ENCODE data around the gene DMD. TPM values are rescaled to one million over a fixed set of nuclear protein-coding genes. Genes with fewer than 3 reads are reported as not detected.
A peak's percentile ranks its signal among the peaks of the same experiment; 100 is the strongest.

DMD gene
- total RNA-seq, 6 experiments from 2014 or later: 4.9 to 6.0 (median 5.5) TPM

DNA sequence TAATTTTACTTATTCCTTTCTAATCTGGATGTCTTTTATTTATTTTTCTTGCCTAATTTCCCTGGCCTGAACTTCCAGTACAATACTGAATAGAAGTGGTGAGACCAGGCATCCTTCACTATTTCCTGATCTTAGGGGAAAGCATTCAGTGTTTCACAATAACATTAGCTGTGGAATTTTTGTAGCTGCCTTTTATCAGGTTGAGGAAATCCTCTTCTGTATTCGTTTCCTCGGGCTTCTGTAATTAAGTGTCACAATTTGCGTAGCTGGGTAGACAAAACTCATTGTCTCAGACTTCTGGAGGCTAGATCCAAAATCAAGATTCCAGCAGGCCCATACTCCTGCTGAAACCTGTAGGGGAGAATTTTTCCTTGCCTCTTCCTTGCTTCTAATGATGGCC is 1541.1 kb downstream of the DMD start:
- no peaks in the 10 kb centered on the region for H3K4me1 Mint-ChIP-seq (ENCODE audit: low read depth)
- H3K27me3 Mint-ChIP-seq (ENCODE audit: insufficient read depth): no peaks in the 10 kb centered on the region
- no peak overlapping the region for H3K4me3 Mint-ChIP-seq
- TF ChIP-seq CTCF (IDR thresholded peaks at IDR 0.05): no peak
- no peaks in the 10 kb centered on the region for H3K9me3 Mint-ChIP-seq
- no peak overlapping the region for H3K27ac Mint-ChIP-seq
- H3K36me3 Mint-ChIP-seq (ENCODE audit: low read depth): no peaks in the 10 kb centered on the region
- no peak for DNase-seq

DNA sequence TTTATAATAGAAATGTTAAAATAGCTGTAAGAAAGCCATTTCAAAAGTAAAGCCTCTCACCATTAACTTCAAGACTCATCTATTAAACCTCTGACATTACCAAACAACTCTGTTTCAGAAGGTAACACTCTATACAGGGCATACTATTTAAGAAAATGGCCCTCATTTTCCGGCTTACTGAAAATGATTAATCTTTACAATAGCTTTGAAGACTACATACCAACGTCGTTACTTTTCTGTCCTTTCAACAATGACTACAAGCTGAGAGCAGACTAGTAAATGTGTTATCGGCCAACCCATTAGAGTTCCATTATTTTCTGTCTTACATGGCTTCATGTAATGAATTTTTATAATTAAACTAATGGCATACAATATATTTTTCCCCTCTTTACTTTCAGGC is 1545.9 kb downstream of the DMD start:
- peaks cover 3% of the 10 kb centered on the region; the same call in 1 of the 2 replicates for H3K27me3 Mint-ChIP-seq (ENCODE audit: insufficient read depth)
- H3K27ac Mint-ChIP-seq: no peak overlapping the region
- TF ChIP-seq CTCF (IDR thresholded peaks at IDR 0.05): no peak
- DNase-seq: no peak
- no peaks in the 10 kb centered on the region for H3K9me3 Mint-ChIP-seq
- no peaks in the 10 kb centered on the region for H3K36me3 Mint-ChIP-seq (ENCODE audit: low read depth)
- no peaks in the 10 kb centered on the region for H3K4me1 Mint-ChIP-seq (ENCODE audit: low read depth)
- H3K4me3 Mint-ChIP-seq: no peak overlapping the region

- no peak overlapping the region for H3K27ac Mint-ChIP-seq
- peaks cover 3% of the 10 kb centered on the region for H3K27me3 Mint-ChIP-seq (ENCODE audit: insufficient read depth)
- no peaks in the 10 kb centered on the region for H3K9me3 Mint-ChIP-seq
- no peak for TF ChIP-seq CTCF (IDR thresholded peaks at IDR 0.05)
- H3K4me1 Mint-ChIP-seq (ENCODE audit: low read depth): no peaks in the 10 kb centered on the region
- no peaks in the 10 kb centered on the region for H3K36me3 Mint-ChIP-seq (ENCODE audit: low read depth)
- DNase-seq: no peak
- no peak overlapping the region for H3K4me3 Mint-ChIP-seq
These were observed 1548.2 kb downstream of the DMD start for GRCh38 chrX:31663172-31663571.

DNA sequence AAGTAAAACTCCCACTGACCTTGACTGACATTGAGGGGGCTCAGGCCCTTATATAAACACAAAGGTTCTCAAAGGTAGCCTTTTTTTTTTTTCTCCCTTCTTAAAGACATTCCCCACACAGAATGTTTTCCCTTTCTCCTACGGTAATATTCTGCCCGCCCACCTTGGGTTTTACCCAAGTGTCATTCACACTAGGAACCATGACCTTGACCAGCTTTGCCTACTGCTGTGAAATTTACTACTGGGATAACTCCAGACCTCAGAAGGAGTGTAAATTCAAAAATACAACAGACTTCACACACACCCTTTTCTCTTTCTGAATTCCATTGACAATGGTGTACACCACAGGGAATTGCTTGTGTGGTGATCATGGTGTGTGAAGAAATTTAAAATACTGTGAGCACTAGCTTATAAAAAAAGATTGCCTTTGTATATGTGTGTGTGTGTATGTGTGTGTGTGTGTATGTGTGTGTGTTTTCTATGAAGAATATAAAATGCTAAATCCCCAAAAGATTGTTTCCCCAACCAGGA is 1550.0 kb downstream of the DMD start:
- peaks cover 6% of the 10 kb centered on the region for H3K4me1 Mint-ChIP-seq (ENCODE audit: low read depth)
- no peak overlapping the region for H3K27ac Mint-ChIP-seq
- no peak for DNase-seq
- no peaks in the 10 kb centered on the region for H3K9me3 Mint-ChIP-seq
- H3K36me3 Mint-ChIP-seq (ENCODE audit: low read depth): no peaks in the 10 kb centered on the region
- no peak overlapping the region for H3K4me3 Mint-ChIP-seq
- peaks cover 3% of the 10 kb centered on the region for H3K27me3 Mint-ChIP-seq (ENCODE audit: insufficient read depth)
- no peak for TF ChIP-seq CTCF (IDR thresholded peaks at IDR 0.05)

- no peaks in the 10 kb centered on the region for H3K36me3 Mint-ChIP-seq (ENCODE audit: low read depth)
- H3K27ac Mint-ChIP-seq: no peak overlapping the region
- DNase-seq: peak; percentile 11
- no peaks in the 10 kb centered on the region for H3K9me3 Mint-ChIP-seq
- H3K27me3 Mint-ChIP-seq (ENCODE audit: insufficient read depth): no peaks in the 10 kb centered on the region; the same call in 1 of the 2 replicates
- peak; percentile 76 for TF ChIP-seq CTCF (IDR thresholded peaks at IDR 0.05)
- no peak overlapping the region for H3K4me3 Mint-ChIP-seq
- peaks cover 18% of the 10 kb centered on the region for H3K4me1 Mint-ChIP-seq (ENCODE audit: low read depth)
These were observed 1553.0 kb downstream of the DMD start for GRCh38 chrX:31658360-31658759.

DNA sequence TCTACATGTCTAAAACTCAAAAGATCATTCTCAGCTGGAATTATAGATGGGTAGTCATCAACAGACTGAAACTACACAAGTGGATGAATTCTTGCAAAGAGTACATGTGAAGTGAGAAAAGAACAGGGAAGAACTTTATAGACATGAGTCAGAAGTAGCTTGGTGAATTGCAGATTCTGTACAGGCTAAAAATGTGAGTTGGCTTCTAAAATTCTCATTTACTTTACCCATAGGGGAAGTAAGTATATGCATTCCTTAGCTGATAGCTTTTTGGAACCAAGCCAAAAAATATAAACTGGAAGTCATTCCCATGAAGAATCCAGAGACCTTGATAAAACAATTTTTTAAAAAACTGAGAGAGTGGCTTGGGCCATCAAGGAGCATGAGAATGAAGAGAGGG is 1555.3 kb downstream of the DMD start:
- DNase-seq: peak; percentile 34
- H3K9me3 Mint-ChIP-seq: no peaks in the 10 kb centered on the region
- TF ChIP-seq CTCF (IDR thresholded peaks at IDR 0.05): no peak
- H3K4me3 Mint-ChIP-seq: no peak overlapping the region
- peaks cover 20% of the 10 kb centered on the region for H3K4me1 Mint-ChIP-seq (ENCODE audit: low read depth)
- H3K27me3 Mint-ChIP-seq (ENCODE audit: insufficient read depth): no peaks in the 10 kb centered on the region; the same call in 1 of the 2 replicates
- H3K36me3 Mint-ChIP-seq (ENCODE audit: low read depth): no peaks in the 10 kb centered on the region
- H3K27ac Mint-ChIP-seq: peak overlapping the region; percentile 16; the same call in 1 of the 2 replicates

All from HFFc6 (cell line).